IPS DF 6.9 (cell line): ENCODE results near the gene SLC43A2.

Experiments
- DNase-seq: peaks from one replicate; pipeline ENCODE4 v3.0.0-alpha.2; 2013; ENCODE audit warnings: low read depth, low spot score
- H3K27ac ChIP-seq: one replicate; pipeline ENCODE4 v1.5.1; 2013; ENCODE audit warnings: low read length, control low read depth
- H3K27me3 ChIP-seq: 2 replicates; pipeline ENCODE4 v1.6.1; 2013; ENCODE audit warnings: mild to moderate bottlenecking, low read length; ENCODE audit not compliant: control insufficient read depth, insufficient read depth
- H3K36me3 ChIP-seq: 2 replicates; pipeline ENCODE4 v1.6.1; 2013; ENCODE audit warnings: low read length; ENCODE audit not compliant: control insufficient read depth, insufficient read depth
- H3K4me1 ChIP-seq: 2 replicates; pipeline ENCODE4 v1.6.1; 2013; ENCODE audit warnings: low read length; ENCODE audit not compliant: control insufficient read depth, insufficient read depth
- H3K4me3 ChIP-seq: 2 replicates; pipeline ENCODE4 v1.5.1; 2013; ENCODE audit warnings: mild to moderate bottlenecking, low read length
- H3K9me3 ChIP-seq: 2 replicates; pipeline ENCODE4 v1.6.1; 2013; ENCODE audit warnings: low read length, inconsistent platforms; ENCODE audit not compliant: control insufficient read depth, insufficient read depth
- WGBS: extraction: QIAGEN DNeasy Blood & Tissue Kit; methylation state at CpG from one replicate; pipeline ENCODE4 v1.1.7; 2013; ENCODE audit warnings: mixed read lengths, missing lambda C conversion rate; ENCODE audit not compliant: insufficient read length, insufficient coverage; 5-methylcytosine and 5-hydroxymethylcytosine counted together

Gene SLC43A2

DNA sequence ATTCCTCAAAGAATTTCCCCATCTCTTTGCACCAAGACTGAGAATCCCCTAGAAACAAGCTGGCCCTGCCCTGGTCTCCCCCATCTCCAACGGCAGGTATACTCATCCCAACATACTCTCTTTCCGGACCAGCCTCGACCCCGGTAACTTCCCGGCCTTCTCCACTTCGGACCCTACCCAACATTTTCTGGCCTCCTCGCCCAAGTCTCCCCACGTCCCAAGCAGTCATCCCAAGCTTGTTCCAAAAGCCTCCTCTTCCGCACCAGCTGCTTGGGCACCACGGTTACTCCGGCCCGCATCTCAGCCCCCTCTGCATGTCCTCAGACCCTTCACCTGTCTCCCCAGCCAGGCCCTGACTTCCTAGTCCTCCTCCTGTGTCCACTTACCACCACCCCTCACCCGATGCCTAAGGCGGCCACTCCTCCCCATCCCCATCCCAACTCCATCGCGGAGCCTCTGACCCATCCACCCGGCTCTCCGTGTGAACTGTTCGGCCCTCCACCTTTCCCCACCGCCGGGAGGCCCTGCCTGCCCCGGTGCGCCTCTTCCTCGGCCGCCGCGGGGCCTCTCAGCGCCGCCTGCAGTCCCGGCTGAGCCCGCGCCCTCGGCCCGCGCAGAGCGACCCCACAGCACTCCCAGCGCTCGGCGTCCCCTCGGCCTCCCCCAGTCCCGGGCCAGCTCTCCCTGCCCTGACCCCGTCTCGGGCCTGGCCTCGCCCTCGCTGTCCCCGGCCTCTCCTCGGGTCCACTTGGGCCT lies 67.0 kb downstream of the SLC43A2 start:
- WGBS, result no CpG with 5 or more reads among the region's 47 CpGs
- H3K4me3 ChIP-seq, result peak overlapping the region; percentile 81

DNA sequence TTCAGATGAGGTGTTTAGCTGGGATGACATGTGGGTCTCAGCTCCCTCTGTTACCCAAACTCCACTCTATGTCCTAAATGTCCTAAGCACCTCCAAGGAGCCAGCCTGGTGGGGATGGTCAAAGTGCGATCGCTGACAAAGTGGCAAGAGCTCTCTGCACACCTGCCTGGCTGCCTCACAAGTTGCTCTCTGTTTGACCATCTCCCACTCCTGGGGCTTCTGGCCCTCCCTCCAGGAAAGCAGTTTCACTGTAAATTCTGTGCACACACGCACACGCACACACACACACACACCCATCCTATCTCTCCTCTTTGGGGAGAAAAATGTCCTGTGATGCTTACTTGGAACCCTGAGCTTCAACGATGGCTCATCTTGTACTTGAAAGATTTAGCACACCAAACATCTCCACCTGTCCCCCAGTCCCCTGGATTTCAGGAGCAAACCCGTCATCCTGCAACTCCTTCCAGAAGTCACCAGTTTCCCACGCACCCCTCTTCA lies 67.7 kb downstream of the SLC43A2 start:
- no CpG with 5 or more reads among the region's 7 CpGs for WGBS
- H3K4me3 ChIP-seq, result no peak overlapping the region; the same call in 1 of the 2 replicates

More for the DNA sequence above, 67.0 kb downstream of the SLC43A2 start:
- no peaks in the 10 kb centered on the region for H3K27me3 ChIP-seq
- H3K27ac ChIP-seq, result no peak overlapping the region
- DNase-seq, result no peak
- no peaks in the 10 kb centered on the region for H3K9me3 ChIP-seq
- no peaks in the 10 kb centered on the region for H3K36me3 ChIP-seq
- no peaks in the 10 kb centered on the region for H3K4me1 ChIP-seq

DNA sequence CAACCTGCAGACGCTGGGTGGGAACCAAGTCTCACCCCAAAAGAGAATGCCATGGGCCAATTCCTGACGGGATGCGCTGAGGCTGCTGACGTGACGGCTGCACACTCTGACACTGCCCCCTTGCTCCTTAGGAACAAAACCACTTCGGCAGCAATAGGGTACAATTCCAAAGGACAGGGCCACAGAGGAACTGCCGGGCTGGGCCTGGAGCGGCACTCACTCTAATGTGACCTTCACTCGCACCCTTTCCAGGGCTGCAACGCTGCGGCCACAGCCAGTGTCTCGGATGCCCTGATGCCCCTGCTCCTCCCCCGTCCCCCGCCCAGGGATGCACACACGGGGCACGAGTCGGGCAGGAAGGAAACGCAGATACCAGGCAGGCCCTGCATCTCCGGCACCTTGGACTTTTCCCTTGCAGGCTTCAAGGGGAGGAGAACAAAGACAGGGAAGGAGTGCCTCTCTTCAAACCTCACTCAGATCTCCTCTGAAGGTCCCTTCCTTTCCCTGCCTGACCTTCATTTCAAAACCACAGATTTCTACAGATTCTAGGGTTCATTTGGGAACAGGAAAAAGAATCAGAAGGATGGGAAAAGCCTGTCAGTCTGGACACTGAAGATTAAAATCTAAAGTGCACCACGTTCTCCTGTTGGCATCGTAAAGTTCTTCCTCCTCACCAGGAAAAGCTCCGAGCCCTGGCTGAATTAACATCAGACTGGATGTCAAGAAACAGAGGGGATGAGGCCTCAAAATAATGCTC lies 68.4 kb downstream of the SLC43A2 start:
- Histone ChIP-seq H3K4me1 (no peaks in the 10 kb centered on the region), H3K27ac (no peak overlapping the region), H3K4me3 (no peak overlapping the region), H3K27me3 (no peaks in the 10 kb centered on the region), H3K9me3 (no peaks in the 10 kb centered on the region), H3K36me3 (no peaks in the 10 kb centered on the region; the same call in 1 of the 2 replicates)
- WGBS, result no CpG with 5 or more reads among the region's 22 CpGs
- no peak for DNase-seq

More for the DNA sequence above, 67.7 kb downstream of the SLC43A2 start:
- Histone ChIP-seq H3K4me1 (no peaks in the 10 kb centered on the region), H3K9me3 (no peaks in the 10 kb centered on the region), H3K27ac (no peak overlapping the region), H3K36me3 (no peaks in the 10 kb centered on the region; the same call in 1 of the 2 replicates), H3K27me3 (no peaks in the 10 kb centered on the region)
- no peak for DNase-seq

DNA sequence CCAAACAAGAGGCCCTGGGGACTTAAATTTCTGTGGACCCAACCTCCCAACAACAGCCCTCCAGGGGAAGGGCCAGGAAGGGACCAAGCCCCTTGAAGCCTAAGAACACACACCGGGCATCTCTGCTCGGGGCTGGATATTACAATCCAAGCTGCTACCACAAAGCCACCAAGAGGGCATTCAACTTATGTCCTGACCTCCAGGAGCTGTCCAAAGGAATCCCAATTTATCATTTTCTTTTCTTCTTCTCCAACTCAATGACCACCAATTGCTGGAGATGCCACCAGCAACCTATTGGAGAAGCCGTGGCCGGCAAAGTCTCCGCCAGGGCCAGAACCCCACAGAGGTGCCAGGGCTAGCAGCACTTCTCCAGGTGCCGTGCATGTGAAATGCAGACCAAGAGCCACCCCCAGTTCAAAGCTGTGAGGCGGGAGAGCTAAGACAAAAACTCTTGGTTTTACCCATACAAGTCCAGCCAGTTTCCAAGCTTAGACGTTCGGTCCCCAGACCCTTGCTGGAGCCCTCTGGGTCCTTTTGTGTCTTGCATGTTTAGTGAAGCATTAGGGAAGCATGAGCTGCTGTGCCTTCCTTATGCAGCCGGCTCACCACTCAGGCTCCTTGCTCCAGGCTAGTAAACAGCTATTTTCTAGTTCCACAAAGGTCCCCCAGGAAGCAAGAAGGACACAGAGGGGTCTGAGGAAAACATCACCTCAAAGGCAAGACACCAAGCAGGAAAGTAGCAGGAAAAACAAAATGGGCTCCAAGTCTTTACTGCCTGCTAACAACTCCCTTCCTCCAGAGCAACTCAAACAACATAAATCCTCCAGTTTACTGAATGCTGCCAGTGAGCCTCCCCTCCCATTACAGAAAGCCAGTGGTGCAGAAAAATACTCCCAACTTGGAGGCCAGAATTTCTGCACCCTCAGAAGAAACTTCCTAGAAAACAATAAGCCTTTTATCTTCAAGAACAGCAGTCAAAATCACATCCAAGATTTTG lies 69.3 kb downstream of the SLC43A2 start:
- no peak for DNase-seq
- Histone ChIP-seq H3K9me3 (no peaks in the 10 kb centered on the region), H3K4me3 (no peak overlapping the region), H3K27ac (no peak overlapping the region), H3K27me3 (no peaks in the 10 kb centered on the region), H3K36me3 (no peaks in the 10 kb centered on the region; the same call in 1 of the 2 replicates), H3K4me1 (no peaks in the 10 kb centered on the region)
- WGBS, result no CpG with 5 or more reads among the region's 10 CpGs

DNA sequence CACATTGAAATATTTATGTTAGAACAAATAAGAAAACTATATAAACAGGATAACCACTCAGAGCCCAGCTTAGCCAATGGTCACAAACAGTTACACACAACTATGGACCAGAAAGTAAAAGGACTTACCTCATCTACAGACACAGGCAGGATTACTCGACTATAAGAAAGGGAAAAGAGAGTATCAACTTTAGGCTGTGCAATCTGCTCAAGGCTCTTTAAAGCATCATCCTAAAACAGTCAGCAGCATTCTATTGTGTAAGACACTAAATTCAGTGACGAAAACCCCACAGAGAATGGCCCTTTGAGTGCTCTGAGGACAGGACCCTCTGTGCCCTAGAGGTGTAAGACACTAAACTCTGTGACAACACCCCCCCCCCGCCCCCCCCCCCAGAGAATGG lies 70.2 kb downstream of the SLC43A2 start:
- H3K4me1 ChIP-seq, result no peaks in the 10 kb centered on the region
- H3K27ac ChIP-seq, result no peak overlapping the region
- no peak overlapping the region for H3K4me3 ChIP-seq
- DNase-seq, result no peak
- peaks cover 3% of the 10 kb centered on the region; the same call in 1 of the 2 replicates for H3K36me3 ChIP-seq
- H3K27me3 ChIP-seq, result no peaks in the 10 kb centered on the region
- no peaks in the 10 kb centered on the region for H3K9me3 ChIP-seq
- no CpG with 5 or more reads among the region's 3 CpGs for WGBS

DNA sequence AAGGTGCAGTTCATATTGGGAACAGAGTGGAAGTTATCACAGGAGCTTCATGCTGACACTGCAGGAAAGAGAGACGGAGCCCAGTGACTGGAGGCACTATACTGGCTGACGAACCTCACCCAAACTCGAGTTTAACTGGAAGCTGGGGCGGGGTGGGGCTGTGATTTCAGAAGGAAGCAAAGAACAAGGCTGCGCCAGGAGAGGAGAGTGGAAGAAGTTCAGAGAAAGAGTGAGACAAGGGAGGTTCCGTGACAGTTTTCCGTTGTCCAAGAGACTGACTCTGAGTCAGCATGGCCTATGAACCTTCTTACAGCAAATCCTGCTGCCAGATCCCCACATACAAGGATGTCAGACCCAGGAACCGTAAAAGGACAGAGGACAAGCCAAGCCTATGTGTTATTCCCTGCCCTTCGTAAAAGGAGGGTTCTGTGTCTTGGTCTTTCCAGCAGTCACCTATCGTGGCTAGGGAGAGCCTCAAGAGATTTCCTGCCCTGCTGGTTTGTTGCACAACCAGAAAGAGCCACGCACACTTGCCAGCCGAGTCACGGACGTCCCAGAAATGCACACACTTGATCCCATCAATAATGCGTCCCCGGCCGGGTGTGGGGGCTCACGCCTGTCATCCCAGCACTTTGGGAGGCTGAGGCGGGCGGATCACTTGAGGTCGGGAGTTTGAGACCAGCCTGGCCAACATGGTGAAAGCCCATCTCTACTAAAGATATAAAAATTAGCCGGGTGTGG lies 71.1 kb downstream of the SLC43A2 start:
- peaks cover 3% of the 10 kb centered on the region; the same call in 1 of the 2 replicates for H3K36me3 ChIP-seq
- no peak overlapping the region for H3K27ac ChIP-seq
- no peaks in the 10 kb centered on the region for H3K4me1 ChIP-seq
- no peak for DNase-seq
- no peaks in the 10 kb centered on the region for H3K27me3 ChIP-seq
- WGBS, result no CpG with 5 or more reads among the region's 22 CpGs
- H3K9me3 ChIP-seq, result no peaks in the 10 kb centered on the region
- no peak overlapping the region for H3K4me3 ChIP-seq

DNA sequence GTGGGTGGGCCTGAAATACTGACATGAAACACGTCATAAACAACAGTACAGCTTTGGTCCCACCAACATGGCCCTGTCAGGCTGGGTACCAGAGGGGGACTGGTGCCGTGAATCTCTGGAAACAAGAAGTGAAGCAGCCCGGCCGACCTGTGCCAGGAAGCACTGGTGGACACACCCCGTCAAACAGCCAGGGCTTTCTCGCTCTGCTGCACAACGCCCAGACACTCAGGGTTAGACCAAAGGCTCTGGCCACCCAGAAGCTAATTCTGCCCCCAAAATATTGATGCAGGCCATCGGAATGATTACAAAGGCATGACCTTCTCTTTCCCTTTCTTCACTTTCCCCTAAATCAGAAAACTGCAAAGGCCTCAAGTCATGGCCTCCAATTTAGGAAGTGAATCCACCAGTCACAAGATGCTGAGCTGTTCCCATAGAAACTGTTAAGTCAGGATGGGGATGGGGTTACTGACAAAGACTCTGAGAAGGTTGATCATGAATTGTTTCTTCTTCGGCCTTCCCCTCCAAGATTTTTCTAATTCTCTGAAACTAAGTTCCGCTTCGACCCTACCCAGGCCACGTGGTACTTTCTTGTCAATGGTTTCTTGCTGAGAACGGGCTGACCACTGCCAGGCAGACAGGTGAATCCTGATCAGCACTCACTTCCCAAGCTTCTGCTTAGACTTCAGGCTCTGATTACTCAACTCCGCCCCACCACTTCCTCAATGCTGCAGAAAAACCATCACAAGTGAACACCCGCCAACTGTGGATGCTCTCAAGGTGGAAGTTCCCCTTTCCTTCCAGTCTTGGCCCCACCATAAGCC lies 72.8 kb downstream of the SLC43A2 start:
- H3K4me1 ChIP-seq, result no peaks in the 10 kb centered on the region
- H3K36me3 ChIP-seq, result peaks cover 7% of the 10 kb centered on the region; the same call in 1 of the 2 replicates
- no peak overlapping the region for H3K4me3 ChIP-seq
- H3K27ac ChIP-seq, result no peak overlapping the region
- WGBS, result no CpG with 5 or more reads among the region's 15 CpGs
- DNase-seq, result no peak
- H3K9me3 ChIP-seq, result no peaks in the 10 kb centered on the region
- no peaks in the 10 kb centered on the region for H3K27me3 ChIP-seq

DNA sequence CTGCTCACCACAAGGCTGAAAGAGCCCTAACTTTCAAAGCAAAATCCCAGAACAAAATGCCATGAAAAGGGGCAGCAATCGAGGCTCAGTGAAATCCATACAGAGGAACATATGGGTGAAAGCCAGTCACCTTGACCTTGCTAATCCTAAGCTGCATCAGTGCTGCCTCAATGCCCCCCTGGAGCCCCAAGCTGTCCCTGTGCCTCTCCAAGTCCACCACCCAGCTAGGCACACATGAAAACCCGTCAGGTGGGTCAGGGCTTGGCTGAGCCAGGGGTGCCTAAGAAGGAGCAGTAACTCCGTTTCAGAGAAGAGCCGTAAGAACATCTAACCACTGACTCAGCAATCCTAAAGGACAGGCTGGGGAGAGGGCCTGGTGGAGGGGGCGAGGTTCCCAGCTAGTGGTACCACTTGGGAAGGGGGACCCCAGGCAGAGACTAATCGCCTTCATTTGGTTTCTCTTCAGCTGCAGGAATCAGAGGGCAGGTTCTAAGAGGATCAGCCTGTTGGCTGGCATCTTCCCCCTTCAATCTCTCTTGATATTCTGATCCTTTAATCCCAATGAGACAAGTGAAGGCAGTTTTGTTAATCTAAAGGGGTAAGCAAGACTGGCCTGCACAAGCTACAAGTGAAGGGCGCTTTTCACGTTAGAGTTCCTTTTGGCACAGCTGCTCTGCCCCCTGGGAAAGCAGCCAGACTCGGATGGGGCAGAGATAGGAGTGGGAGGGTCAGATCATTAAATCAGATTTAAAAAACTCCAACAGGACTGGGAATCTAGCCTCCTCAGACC lies 73.7 kb downstream of the SLC43A2 start:
- H3K27me3 ChIP-seq, result no peaks in the 10 kb centered on the region
- H3K27ac ChIP-seq, result no peak overlapping the region
- no CpG with 5 or more reads among the region's 9 CpGs for WGBS
- H3K4me1 ChIP-seq, result no peaks in the 10 kb centered on the region
- H3K4me3 ChIP-seq, result no peak overlapping the region
- H3K9me3 ChIP-seq, result no peaks in the 10 kb centered on the region
- DNase-seq, result no peak
- peaks cover 7% of the 10 kb centered on the region; the same call in 1 of the 2 replicates for H3K36me3 ChIP-seq
